A549 (cell line): ENCODE measurements around the gene GGA1. TPM values are rescaled to one million over a fixed set of nuclear protein-coding genes. Genes with fewer than 3 reads are reported as not detected.
"Not testable (repeated sequence)": the region's sequence is repeated elsewhere in the genome, so short reads cannot be mapped to it uniquely, and the experiment has no call there.

ENCODE experiments used
- ATAC-seq, 2 experiments: fragments of 200-7000 bp in 1 of 2; fragments of >200 bp in 1 of 2; cut with Nextera tagmentation in 1 of 2; cut with Tn5 transposase in 1 of 2; 3 replicates each; pipeline versions ENCODE4 v1.8.0 to v1.9.1; 2018 to 2020; ENCODE audit warnings: mild to moderate bottlenecking in 1 of 2, moderate library complexity in 1 of 2
- CTCF ChIA-PET: fragments of 300-600 bp; sonication (Branson Sonifier 250); formaldehyde crosslinking; extraction: SDS; loops from one replicate; lab custom pipeline; 2021; ENCODE audit warnings: antibody characterized with exemption, inconsistent platforms; lab: Yijun Ruan, JAX
- POLR2A ChIA-PET: fragments of 350-600 bp; formaldehyde crosslinking; extraction: SDS; loops from one replicate; lab custom pipeline; 2021; ENCODE audit warnings: antibody characterized with exemption, inconsistent platforms; lab: Yijun Ruan, JAX
- DNase-seq, 2 experiments: peaks; one replicate each; pipeline versions ENCODE4 v3.0.0 to v3.0.0-alpha.2; 2011 to 2016; ENCODE audit warnings: low read depth in 1 of 2, low spot score in 1 of 2
- FAIRE-seq: peaks from 2 replicates; lab custom pipeline; 2011; peaks lifted over from hg19 to GRCh38; lab: Jason Lieb, UNC
- H3K27ac ChIP-seq, 2 experiments: fragments of >200 bp; sonication (Bioruptor Twin); formaldehyde crosslinking; 3 replicates each; pipeline ENCODE4 v1.5.1; 2016 to 2017
- H3K4me1 ChIP-seq: fragments of >200 bp; sonication (Bioruptor Twin); formaldehyde crosslinking; 3 replicates; pipeline ENCODE4 v1.6.1; 2016
- H3K4me2 ChIP-seq: fragments of >200 bp; sonication (Bioruptor Twin); formaldehyde crosslinking; 3 replicates; pipeline ENCODE4 v1.6.1; 2016
- H3K4me3 ChIP-seq: fragments of >200 bp; sonication (Bioruptor Twin); formaldehyde crosslinking; 3 replicates; pipeline ENCODE4 v1.5.1; 2016
- H3K9me3 ChIP-seq: fragments of >200 bp; sonication (Bioruptor Twin); formaldehyde crosslinking; 3 replicates; pipeline ENCODE4 v1.6.1; 2016
- EHMT2 ChIP-seq: fragments of 200-600 bp; sonication (generic); IDR thresholded peaks from 2 replicates; pipeline ENCODE4 v1.6.1; 2016; ENCODE audit warnings: antibody characterized with exemption, low read depth, mild to moderate bottlenecking, moderate library complexity
- HMGXB4 ChIP-seq: fragments of 250-450 bp; sonication (Bioruptor Pico); IDR thresholded peaks from 2 replicates; pipeline ENCODE4 v1.5.0; 2021; ENCODE audit warnings: mild to moderate bottlenecking, moderate library complexity, borderline replicate concordance
- HOXB13 ChIP-seq: fragments of 250-450 bp; sonication (Bioruptor Pico); IDR thresholded peaks from 2 replicates; pipeline ENCODE4 v1.5.0; 2020; ENCODE audit warnings: low read depth, mild to moderate bottlenecking, moderate library complexity
- MYC ChIP-seq: IDR thresholded peaks from 2 replicates; pipeline ENCODE4 v1.6.1; 2012; ENCODE audit warnings: mild to moderate bottlenecking, inconsistent platforms, low read length, improper control_type of control experiment, borderline replicate concordance
- PHF8 ChIP-seq: fragments of 200-600 bp; sonication (generic); IDR thresholded peaks from 2 replicates; pipeline ENCODE4 v1.6.1; 2016; ENCODE audit warnings: low read depth, mild to moderate bottlenecking, antibody characterized with exemption, moderate library complexity, borderline replicate concordance
- RCOR1 ChIP-seq: fragments of 150-350 bp; IDR thresholded peaks from 2 replicates; pipeline ENCODE4 v1.6.1; 2014; ENCODE audit warnings: antibody characterized with exemption, low read length, low read depth
- REST ChIP-seq: fragments of 200-600 bp; sonication (generic); IDR thresholded peaks from 2 replicates; pipeline ENCODE4 v1.6.1; 2016; ENCODE audit warnings: antibody characterized with exemption, mild to moderate bottlenecking, moderate library complexity
- SREBF2 ChIP-seq: fragments of 450-650 bp; IDR thresholded peaks from 2 replicates; pipeline ENCODE4 v1.6.1; 2014; ENCODE audit warnings: mild to moderate bottlenecking, moderate library complexity
- ZC3H11A ChIP-seq: fragments of 450-650 bp; IDR thresholded peaks from 2 replicates; pipeline ENCODE4 v1.6.1; 2014; ENCODE audit warnings: antibody characterized with exemption, mild to moderate bottlenecking
- ZFP36 ChIP-seq: fragments of 450-650 bp; IDR thresholded peaks from 2 replicates; pipeline ENCODE4 v1.6.1; 2014; ENCODE audit warnings: borderline replicate concordance; ENCODE audit not compliant: partially characterized antibody
- WGBS: methylation state at CpG from one replicate; pipeline ENCODE4 v1.1.6; 2017; ENCODE audit errors: missing lambda C conversion rate; 5-methylcytosine and 5-hydroxymethylcytosine counted together
- polyA plus RNA-seq, 4 experiments: library from polyadenylated mRNA; depleted of rRNA in 3 of 4; stranded (reverse); fragments of >200 nt; fragmentation: RNase III in 1 of 4; extraction: RNeasy Plus Mini Kit Qiagen cat#74134 plus additional on column Dnase treatment in 1 of 4; gene quantifications; 2 replicates in 3 of 4; 3 replicates in 1 of 4; pipeline ENCODE4 v1.2.3, GENCODE V29; 2011 to 2017
- TF ChIP-seq, protein P1 (sequence below): fragments of >200 bp; sonication (Bioruptor Twin); formaldehyde crosslinking; IDR thresholded peaks from 3 replicates; pipeline ENCODE4 v1.5.1; 2016
- TF ChIP-seq, protein P2 (sequence below): IDR thresholded peaks from 2 replicates; pipeline ENCODE4 v1.6.1; 2012

Gene GGA1
- polyA plus RNA-seq, 2 of the 4 experiments (the other 2 are of a cell fraction), result 22.0 to 26.1 TPM

- no peak overlapping the region for H3K4me3 ChIP-seq
- TF ChIP-seq ZC3H11A, result no peak
- no peak for TF ChIP-seq EHMT2
- no peak for TF ChIP-seq ZFP36
- no peak for TF ChIP-seq HMGXB4
- TF ChIP-seq HOXB13 (CRISPR knock-in tag), result no peak
- no peak for TF ChIP-seq REST
- TF ChIP-seq PHF8, result no peak
- TF ChIP-seq, protein P1, sequence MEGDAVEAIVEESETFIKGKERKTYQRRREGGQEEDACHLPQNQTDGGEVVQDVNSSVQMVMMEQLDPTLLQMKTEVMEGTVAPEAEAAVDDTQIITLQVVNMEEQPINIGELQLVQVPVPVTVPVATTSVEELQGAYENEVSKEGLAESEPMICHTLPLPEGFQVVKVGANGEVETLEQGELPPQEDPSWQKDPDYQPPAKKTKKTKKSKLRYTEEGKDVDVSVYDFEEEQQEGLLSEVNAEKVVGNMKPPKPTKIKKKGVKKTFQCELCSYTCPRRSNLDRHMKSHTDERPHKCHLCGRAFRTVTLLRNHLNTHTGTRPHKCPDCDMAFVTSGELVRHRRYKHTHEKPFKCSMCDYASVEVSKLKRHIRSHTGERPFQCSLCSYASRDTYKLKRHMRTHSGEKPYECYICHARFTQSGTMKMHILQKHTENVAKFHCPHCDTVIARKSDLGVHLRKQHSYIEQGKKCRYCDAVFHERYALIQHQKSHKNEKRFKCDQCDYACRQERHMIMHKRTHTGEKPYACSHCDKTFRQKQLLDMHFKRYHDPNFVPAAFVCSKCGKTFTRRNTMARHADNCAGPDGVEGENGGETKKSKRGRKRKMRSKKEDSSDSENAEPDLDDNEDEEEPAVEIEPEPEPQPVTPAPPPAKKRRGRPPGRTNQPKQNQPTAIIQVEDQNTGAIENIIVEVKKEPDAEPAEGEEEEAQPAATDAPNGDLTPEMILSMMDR, result no peak
- TF ChIP-seq, protein P2, sequence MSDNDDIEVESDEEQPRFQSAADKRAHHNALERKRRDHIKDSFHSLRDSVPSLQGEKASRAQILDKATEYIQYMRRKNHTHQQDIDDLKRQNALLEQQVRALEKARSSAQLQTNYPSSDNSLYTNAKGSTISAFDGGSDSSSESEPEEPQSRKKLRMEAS, result no peak
- no peak for TF ChIP-seq RCOR1
- TF ChIP-seq SREBF2, result no peak
- POLR2A ChIA-PET, result no interaction called here
- DNase-seq, result no peak
- peaks cover 14% of the 10 kb centered on the region for H3K4me1 ChIP-seq
- H3K4me2 ChIP-seq, result no peak overlapping the region
- no peaks in the 10 kb centered on the region for H3K9me3 ChIP-seq
- no peak for ATAC-seq
- CTCF ChIA-PET, result interaction anchor here (4.0 kb wide), 1 partner anchor 9 kb away, joined by 22 read pairs; no protein-coding TSS in a partner anchor
- H3K27ac ChIP-seq, result no peak overlapping the region
- WGBS, result 76% methylated on average over 4 of the region's 4 CpGs
- no peak for FAIRE-seq
Measured at GRCh38 chr22:37601203-37601539, 7.5 kb upstream of the GGA1 start.

GRCh38 chr22:37601540-37602442 lies 6.8 kb upstream of the GGA1 start:
- DNase-seq, result peak in 1 of 2 experiments; percentile 30
- Histone ChIP-seq H3K4me1 (peaks cover 14% of the 10 kb centered on the region), H3K9me3 (no peaks in the 10 kb centered on the region), H3K27ac (no peak overlapping the region), H3K4me2 (no peak overlapping the region), H3K4me3 (no peak overlapping the region)
- no peak for TF ChIP-seq MYC
- no peak for FAIRE-seq
- CTCF ChIA-PET, result interaction anchor here (0.9 to 4.0 kb wide), 6 partner anchors 9 to 284 kb away, joined by 3 to 22 read pairs (median 4); no protein-coding TSS in a partner anchor
- WGBS, result 57% methylated on average over 14 of the region's 14 CpGs
- POLR2A ChIA-PET, result no interaction called here
- ATAC-seq, result peak; percentile 47 to 76; a peak in 3 of 6 replicates

DNA sequence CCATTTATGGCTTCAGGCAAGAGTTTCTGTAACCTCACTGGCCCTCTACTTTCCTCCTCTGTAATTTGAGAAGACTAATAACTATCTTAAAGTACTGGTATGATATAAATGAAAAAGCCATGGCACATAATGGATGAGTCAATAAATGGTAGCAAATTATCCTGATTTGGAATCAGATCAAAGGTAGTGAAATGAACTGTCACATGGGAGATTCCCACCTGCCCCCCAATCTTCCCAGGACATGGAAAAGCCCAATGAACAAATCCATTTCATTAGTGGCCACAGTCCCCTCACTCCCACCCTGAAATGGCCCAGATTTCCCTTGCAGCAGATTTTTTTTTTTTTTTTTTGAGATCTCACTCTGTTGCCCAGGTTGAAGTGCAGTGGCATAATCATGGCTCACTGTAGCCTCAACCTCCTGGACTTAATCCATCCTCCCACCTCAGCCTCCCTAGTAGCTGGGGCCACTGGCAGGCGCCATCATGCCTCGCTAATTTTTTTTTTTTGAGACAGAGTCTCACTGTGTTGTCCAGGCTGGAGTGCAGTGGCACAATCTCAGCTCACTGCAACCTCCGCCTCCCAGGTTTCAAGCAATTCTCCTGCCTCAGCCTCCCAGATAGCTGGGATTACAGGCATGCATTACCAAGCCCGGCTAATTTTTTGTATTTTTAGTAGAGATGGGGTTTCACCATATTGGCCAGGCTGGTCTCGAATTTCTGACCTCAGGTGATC lies 5.9 kb upstream of the GGA1 start:
- FAIRE-seq, result not testable (repeated sequence)
- CTCF ChIA-PET, result interaction anchor here (0.8 to 4.0 kb wide), 7 partner anchors 10 to 285 kb away, joined by 3 to 22 read pairs (median 4); no protein-coding TSS in a partner anchor
- 58% methylated on average over 5 of the region's 5 CpGs for WGBS

More for the DNA sequence above, 5.9 kb upstream of the GGA1 start:
- H3K4me2 ChIP-seq, DNase-seq, ATAC-seq, POLR2A ChIA-PET, H3K9me3 ChIP-seq, H3K27ac ChIP-seq, H3K4me3 ChIP-seq: not testable (repeated sequence)
- peaks cover 14% of the 10 kb centered on the region for H3K4me1 ChIP-seq
